Activated CD4-positive, alpha-beta memory T cell treated with anti-CD3 and anti-CD28 coated beads, Interleukin-2, amount 10 ng/mL, durations not matched to agents 7 days and 5 days (primary cell): ENCODE data around the gene SETD7. TPM values are rescaled to one million over a fixed set of nuclear protein-coding genes. Genes with fewer than 3 reads are reported as not detected.

Source experiments
- CTCF ChIA-PET: fragments of 350-600 bp; sonication (Branson Sonifier 250); formaldehyde crosslinking; loops from one replicate; lab custom pipeline; 2021; ENCODE audit warnings: antibody characterized with exemption, inconsistent platforms; lab: Charles Lee
- POLR2A ChIA-PET: fragments of 350-600 bp; sonication (Branson Sonifier 250); formaldehyde crosslinking; loops from one replicate; lab custom pipeline; 2021; ENCODE audit warnings: antibody characterized with exemption; lab: Charles Lee
- DNase-seq: peaks from one replicate; pipeline ENCODE4 v3.0.0-alpha.2; 2020
- H3K27ac Mint-ChIP-seq: one replicate; pipeline ENCODE4 v1.8.0; 2021; ENCODE audit warnings: mild to moderate bottlenecking, mixed read lengths
- H3K27me3 Mint-ChIP-seq: one replicate; pipeline ENCODE4 v1.8.0; 2021; ENCODE audit warnings: mixed read lengths
- H3K36me3 Mint-ChIP-seq: one replicate; pipeline ENCODE4 v1.8.0; 2021; ENCODE audit warnings: low read depth, mixed read lengths
- H3K4me1 Mint-ChIP-seq: one replicate; pipeline ENCODE4 v1.8.0; 2021; ENCODE audit warnings: mixed read lengths
- H3K4me3 Mint-ChIP-seq: one replicate; pipeline ENCODE4 v1.8.0; 2021; ENCODE audit warnings: mild to moderate bottlenecking, mixed read lengths
- H3K9me3 Mint-ChIP-seq: one replicate; pipeline ENCODE4 v1.8.0; 2021; ENCODE audit warnings: mixed read lengths
- total RNA-seq, 2 experiments: library from RNA; stranded (reverse); gene quantifications; one replicate each; pipeline ENCODE4 v1.2.3, GENCODE V29; 2021

Gene SETD7
- total RNA-seq, 2 experiments from 2014 or later: 16.0 to 17.7 TPM

DNA sequence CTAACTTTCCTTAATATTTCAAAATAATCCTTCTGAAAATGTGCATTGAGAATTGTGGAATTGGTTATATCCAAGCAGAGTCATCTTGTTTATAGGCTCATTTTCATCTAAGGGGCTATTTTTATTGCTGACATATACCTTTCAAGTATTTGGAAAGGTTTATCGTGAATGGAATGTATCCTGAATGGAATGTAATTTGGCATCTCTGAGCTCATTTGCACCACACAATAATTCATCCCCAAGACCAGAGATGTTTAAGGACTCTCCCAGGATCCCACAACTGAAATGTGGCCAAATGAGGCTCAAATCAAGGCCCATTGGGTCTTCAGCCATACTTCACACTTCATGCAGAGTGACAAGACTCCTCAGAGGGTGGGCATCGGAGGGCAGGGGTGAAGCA, 7.5 kb upstream of the SETD7 start:
- no peaks in the 10 kb centered on the region for H3K9me3 Mint-ChIP-seq
- no peaks in the 10 kb centered on the region for H3K27me3 Mint-ChIP-seq
- DNase-seq: no peak
- H3K4me1 Mint-ChIP-seq: peaks cover 34% of the 10 kb centered on the region
- no peaks in the 10 kb centered on the region for H3K36me3 Mint-ChIP-seq
- H3K27ac Mint-ChIP-seq: no peak overlapping the region
- no peak overlapping the region for H3K4me3 Mint-ChIP-seq
- CTCF ChIA-PET: no interaction called here
- POLR2A ChIA-PET: no interaction called here

DNA sequence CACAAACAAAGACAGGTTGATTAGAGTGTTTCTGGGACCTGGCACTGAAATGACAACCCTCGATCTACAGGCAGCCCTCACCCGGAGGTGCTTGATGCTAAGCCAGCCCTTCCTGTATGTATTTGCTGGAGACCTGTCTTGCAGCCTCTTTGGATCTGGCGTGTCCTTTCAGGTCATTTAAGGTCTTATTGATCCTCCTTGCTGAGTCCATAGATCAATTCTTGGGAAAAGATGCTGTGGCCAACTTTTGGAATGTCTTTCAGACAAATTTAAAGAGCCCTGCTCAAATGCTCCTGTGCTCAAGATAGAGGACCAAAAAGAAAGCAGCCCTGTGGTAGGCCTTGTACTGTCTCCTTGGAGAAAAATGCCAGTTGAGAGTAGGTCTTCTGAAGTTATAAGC, 6.8 kb upstream of the SETD7 start:
- Mint-ChIP-seq H3K4me1 (peaks cover 41% of the 10 kb centered on the region), H3K27ac (no peak overlapping the region), H3K9me3 (no peaks in the 10 kb centered on the region), H3K27me3 (no peaks in the 10 kb centered on the region), H3K4me3 (no peak overlapping the region), H3K36me3 (no peaks in the 10 kb centered on the region)
- DNase-seq: no peak
- ChIA-PET POLR2A (no interaction called here), CTCF (no interaction called here)

DNA sequence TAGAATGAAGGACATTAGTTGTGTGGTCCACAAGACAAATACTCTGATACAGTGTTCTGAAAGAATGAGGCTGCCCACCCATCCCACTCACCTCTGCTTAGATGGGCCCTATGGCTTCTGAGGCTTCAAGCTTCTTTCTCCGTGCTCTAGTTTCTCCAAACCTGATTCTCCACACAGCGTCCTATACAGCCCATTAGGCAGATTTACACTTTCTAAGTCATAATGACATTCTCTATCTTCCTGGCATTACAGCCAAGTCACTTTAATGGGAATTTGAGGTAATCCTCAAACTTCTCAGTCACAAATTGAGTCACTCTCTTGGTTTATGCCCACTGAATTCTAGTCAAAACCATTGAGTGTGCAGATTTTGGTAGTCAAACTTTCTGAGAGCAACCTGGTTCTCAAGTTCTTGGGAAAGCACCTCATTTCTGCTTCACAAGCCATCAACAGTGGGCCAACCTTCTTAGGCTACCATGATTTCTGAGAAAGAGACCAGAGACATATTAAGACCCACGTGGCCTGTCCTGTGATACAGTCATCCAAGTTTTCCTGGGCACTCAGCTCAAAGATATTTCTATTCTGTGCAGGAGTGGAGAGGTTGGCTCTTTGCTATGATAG, 6.2 kb upstream of the SETD7 start:
- Mint-ChIP-seq H3K9me3 (no peaks in the 10 kb centered on the region), H3K4me3 (no peak overlapping the region), H3K4me1 (peaks cover 48% of the 10 kb centered on the region), H3K27me3 (no peaks in the 10 kb centered on the region), H3K27ac (no peak overlapping the region), H3K36me3 (no peaks in the 10 kb centered on the region)
- POLR2A ChIA-PET: no interaction called here
- DNase-seq: no peak
- CTCF ChIA-PET: interaction anchor here (0.9 kb wide), 1 partner anchor 94 kb away, joined by 3 read pairs; no protein-coding TSS in a partner anchor

DNA sequence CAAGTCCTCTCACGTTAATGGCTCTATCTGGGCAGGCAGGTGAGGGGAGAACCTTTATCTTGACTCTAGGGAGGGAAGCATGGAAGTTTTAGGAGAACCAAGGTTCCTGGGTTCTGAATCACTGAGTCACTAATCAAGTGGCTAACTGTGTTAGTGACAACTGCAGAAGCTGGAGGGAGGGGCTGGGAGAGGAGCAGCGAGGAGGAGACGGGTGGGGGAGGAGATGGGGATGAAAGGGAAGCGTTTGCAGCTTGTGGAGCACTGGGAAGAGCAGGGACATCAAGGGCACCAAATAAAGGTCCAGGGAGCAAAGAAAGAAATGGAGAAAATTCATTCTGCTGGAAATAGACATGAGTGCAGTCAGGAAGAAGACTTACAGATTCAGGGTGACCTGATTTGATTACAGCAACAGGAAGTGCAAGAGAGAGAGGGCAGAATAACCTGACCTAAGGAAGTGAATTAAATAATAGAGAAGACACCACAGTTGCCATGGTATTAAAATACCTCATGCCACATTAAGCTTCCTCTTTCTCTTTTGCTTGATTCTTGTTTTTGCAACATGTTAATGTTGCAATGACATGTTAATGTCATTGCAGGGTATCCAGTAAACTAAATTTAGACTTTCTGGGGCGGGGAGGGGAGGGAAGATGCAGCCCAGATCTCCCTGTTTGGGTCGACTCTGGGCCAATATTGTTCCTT, 4.5 kb upstream of the SETD7 start:
- H3K27me3 Mint-ChIP-seq: no peaks in the 10 kb centered on the region
- ChIA-PET CTCF (interaction anchor here (0.6 to 1.5 kb wide), 2 partner anchors 97 to 107 kb away, joined by 3 read pairs; partner anchors contain the start of gene RAB33B), POLR2A (interaction anchor here (1.0 to 1.4 kb wide), 2 partner anchors 16 to 259 kb away, joined by 3 read pairs; partner anchors contain the start of gene NAA15)
- H3K9me3 Mint-ChIP-seq: no peaks in the 10 kb centered on the region
- H3K4me1 Mint-ChIP-seq: peaks cover 50% of the 10 kb centered on the region
- no peak overlapping the region for H3K4me3 Mint-ChIP-seq
- peak overlapping the region; percentile 71 for H3K27ac Mint-ChIP-seq
- H3K36me3 Mint-ChIP-seq: peaks cover 3% of the 10 kb centered on the region
- DNase-seq: no peak

DNA sequence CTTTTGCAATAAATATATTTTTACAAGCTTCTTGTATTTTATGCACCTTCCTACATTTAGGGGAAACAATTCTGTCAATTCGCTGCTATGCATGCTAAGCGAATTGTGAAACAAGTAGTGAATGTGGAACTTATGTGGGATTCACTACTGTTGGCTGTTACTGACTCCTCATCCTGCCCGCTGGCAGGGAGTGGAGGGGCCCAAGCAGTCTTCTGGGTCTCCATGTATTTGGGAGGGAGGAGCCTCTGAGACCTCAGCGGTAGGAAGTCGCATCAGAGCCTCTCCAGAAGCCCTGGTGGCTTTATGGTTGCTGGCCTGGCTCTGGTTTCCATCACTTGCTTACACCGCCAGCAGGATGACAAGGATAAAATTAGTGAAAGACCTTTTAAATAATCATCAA, 3.7 kb upstream of the SETD7 start:
- peaks cover 9% of the 10 kb centered on the region for H3K36me3 Mint-ChIP-seq
- H3K9me3 Mint-ChIP-seq: no peaks in the 10 kb centered on the region
- CTCF ChIA-PET: interaction anchor here (1.2 kb wide), 1 partner anchor 384 kb away, joined by 3 read pairs; no protein-coding TSS in a partner anchor
- H3K27me3 Mint-ChIP-seq: no peaks in the 10 kb centered on the region
- peaks cover 56% of the 10 kb centered on the region for H3K4me1 Mint-ChIP-seq
- no peak for DNase-seq
- no peak overlapping the region for H3K4me3 Mint-ChIP-seq
- no peak overlapping the region for H3K27ac Mint-ChIP-seq
- POLR2A ChIA-PET: interaction anchor here (1.0 to 1.4 kb wide), 2 partner anchors 259 to 591 kb away, joined by 3 read pairs; partner anchors contain the start of gene NAA15

DNA sequence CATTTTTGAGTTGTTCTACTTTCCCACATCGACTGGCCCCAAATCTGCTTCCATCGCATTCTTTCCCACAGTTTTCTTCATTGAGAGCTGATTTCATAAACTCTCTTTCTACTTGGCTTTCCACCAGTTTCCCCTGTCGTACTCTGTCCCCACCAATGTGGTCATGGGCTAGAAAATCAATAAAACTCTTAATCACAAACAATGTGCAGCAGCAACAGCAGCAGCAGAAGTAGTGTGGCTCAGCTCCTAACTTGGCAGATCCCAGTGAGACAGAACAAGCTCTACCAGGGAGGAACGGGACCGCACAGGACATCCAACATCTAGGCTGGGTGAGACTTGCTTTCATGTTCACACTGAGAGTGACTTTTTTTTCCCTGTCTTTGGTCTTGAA, 3.1 kb upstream of the SETD7 start:
- Mint-ChIP-seq H3K4me3 (no peak overlapping the region), H3K27ac (peak overlapping the region; percentile 17)

DNA sequence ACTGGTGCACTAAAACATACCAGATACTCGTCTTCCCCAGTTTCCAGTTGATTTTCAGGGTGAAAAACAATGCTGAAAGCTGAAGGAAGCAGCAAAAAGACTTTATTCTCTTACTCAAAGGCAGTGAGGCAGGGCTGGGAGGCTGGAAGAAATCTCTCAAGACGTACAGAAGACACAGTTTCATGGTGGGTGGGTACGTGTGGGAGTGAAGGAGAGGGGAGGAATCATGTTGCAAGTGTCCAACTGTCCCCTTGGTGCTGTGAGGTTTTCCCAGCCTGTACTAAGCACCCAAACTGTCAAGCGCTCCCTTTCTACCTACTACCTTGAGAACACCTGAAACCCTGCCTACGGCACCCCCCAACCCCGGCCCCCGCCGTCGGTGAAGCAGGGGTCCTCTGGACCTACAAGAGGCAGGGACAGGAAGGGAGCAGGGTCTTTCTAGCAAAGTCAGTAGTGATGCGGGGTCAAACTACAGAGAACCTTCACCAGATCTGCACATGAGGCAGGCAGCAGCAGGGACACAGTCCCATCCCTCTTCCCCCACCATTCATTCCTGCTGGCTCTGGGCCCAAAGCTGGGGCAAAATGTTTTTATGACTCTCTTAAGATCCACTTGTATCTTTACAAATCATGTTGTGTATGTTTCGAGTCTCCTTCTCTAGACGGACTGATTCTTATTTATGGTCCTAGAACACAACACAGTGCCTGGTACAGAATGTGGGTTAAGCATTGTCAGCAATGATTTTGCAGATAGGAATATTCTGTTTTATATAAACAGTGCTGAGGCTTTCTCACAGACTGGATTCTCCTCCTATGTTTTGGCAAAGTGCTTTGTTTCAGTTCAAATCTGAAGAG, 2.4 kb upstream of the SETD7 start:
- DNase-seq: no peak
- no peaks in the 10 kb centered on the region for H3K9me3 Mint-ChIP-seq
- H3K27me3 Mint-ChIP-seq: no peaks in the 10 kb centered on the region
- peak overlapping the region; percentile 92 for H3K27ac Mint-ChIP-seq
- no peak overlapping the region for H3K4me3 Mint-ChIP-seq
- CTCF ChIA-PET: interaction anchor here (1.2 to 5.0 kb wide), 4 partner anchors 24 to 382 kb away, joined by 3 to 22 read pairs (median 4); no protein-coding TSS in a partner anchor
- POLR2A ChIA-PET: interaction anchor here (0.6 to 3.1 kb wide), 2 partner anchors 257 to 968 kb away, joined by 3 to 19 read pairs; partner anchors contain the start of genes NAA15 and NDUFC1
- H3K4me1 Mint-ChIP-seq: peaks cover 68% of the 10 kb centered on the region
- peaks cover 9% of the 10 kb centered on the region for H3K36me3 Mint-ChIP-seq

More for the DNA sequence above, 3.1 kb upstream of the SETD7 start:
- Mint-ChIP-seq H3K36me3 (peaks cover 9% of the 10 kb centered on the region), H3K27me3 (no peaks in the 10 kb centered on the region), H3K4me1 (peaks cover 62% of the 10 kb centered on the region), H3K9me3 (no peaks in the 10 kb centered on the region)
- DNase-seq: no peak
- CTCF ChIA-PET: interaction anchor here (1.2 kb wide), 1 partner anchor 383 kb away, joined by 3 read pairs; no protein-coding TSS in a partner anchor
- POLR2A ChIA-PET: interaction anchor here (1.0 to 1.4 kb wide), 2 partner anchors 258 to 591 kb away, joined by 3 read pairs; partner anchors contain the start of gene NAA15

DNA sequence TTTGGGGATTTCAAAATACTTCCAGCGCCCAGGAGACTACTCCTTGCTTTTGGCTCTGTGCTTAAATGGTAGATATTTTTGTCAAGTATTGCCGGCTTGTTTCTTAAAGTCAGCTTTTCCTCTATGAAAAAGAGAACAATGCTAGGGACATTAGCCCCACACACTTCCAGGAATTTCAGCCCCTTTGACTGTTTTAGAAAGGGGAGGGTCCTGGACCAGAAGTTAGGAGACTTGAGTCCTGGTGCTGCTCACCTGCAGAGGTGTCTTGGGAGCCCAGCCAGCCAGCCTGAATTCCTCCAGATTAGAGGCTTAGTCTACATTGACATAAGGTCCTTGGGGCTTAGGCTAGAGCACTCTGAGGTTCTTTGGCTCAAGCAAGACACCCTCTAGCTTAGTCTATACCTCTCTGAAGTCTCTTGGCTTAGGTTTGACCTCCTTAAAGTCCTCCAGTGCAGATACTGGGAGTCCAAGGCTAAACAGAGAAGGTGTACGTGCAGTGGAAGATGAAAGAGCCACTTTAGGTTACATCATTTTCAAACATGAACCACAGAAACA, 1.6 kb upstream of the SETD7 start:
- Mint-ChIP-seq H3K4me1 (peaks cover 72% of the 10 kb centered on the region), H3K9me3 (no peaks in the 10 kb centered on the region), H3K27me3 (no peaks in the 10 kb centered on the region), H3K27ac (peak overlapping the region; percentile 92), H3K4me3 (peak overlapping the region; percentile 96), H3K36me3 (peaks cover 9% of the 10 kb centered on the region)
- ChIA-PET POLR2A (interaction anchor here (0.6 to 3.4 kb wide), 9 partner anchors 9 to 968 kb away, joined by 3 to 31 read pairs (median 10); partner anchors contain the start of genes NAA15, NDUFC1, NOCT and RAB33B), CTCF (interaction anchor here (1.2 to 5.0 kb wide), 4 partner anchors 9 to 46 kb away, joined by 4 to 22 read pairs (median 4); no protein-coding TSS in a partner anchor)
- DNase-seq: no peak

DNA sequence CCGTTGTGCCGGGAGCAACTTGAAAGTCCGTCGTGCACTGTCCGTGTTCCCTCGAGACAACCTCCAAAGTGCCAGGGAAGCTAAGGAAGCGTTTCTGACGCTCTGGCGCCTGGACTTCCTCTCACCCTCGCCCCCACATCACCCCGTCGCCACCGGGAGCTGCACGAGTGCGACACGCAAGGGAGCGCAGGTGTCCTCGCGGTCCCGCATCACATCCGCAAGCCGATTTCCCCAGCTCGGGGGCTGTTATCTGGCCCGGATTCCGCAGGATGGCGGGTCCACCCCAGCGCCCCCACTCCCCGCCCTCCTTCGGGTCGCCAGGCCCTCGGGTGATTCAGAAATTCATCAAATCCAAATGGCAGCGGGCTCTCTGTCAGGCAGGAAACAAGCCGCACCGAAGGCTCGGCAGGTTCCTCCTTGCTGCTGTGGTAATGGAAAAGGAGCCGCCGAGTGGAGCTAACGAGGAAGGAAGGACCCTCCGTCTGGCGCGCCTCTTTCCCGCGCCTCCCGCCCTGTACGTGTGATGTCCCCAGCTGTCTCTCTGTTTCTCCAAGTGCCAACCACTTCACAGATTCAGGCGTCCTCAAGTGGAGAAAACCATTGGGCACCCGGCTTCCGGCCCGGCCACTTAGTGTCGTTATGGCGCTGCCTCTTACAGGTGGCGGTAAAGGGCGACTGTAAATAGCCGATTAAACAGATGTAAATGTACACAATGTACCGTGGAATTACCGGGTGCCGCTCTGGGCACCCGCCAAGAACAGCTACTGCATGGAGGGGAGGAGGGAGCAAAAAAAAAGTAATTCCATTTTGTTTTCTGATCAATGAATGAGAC, 921 bp upstream of the SETD7 start:
- Mint-ChIP-seq H3K4me3 (peak overlapping the region; percentile 96), H3K9me3 (no peaks in the 10 kb centered on the region), H3K36me3 (peaks cover 9% of the 10 kb centered on the region), H3K4me1 (peaks cover 73% of the 10 kb centered on the region), H3K27me3 (no peaks in the 10 kb centered on the region), H3K27ac (peak overlapping the region; percentile 92)
- ChIA-PET CTCF (interaction anchor here (0.8 to 5.0 kb wide), 11 partner anchors 10 to 261 kb away, joined by 3 to 22 read pairs (median 4); no protein-coding TSS in a partner anchor), POLR2A (interaction anchor here (0.6 to 3.4 kb wide), 19 partner anchors 9 to 547 kb away, joined by 3 to 31 read pairs (median 5); partner anchors contain the start of genes MGST2, NAA15, NDUFC1 and NOCT)
- peak; percentile 64 for DNase-seq

DNA sequence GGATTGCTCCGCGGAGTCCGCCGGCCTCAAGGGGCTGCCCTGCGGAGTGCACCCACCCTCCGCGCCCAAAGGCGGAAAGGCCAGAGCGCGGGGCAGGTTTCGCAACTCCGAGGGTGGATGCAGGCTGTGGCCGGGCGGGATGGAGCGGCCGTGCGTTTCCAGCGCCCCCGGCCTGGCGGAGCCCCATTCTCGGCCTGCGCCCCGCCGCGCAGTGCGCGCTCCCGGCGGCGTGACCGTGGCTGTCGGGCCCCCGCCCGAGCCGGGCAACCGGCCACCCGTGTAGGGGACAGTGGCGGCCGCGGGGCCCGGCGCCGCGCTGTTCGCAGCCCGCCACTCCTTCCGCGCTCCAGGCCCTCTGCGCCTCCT, 331 bp downstream of the SETD7 start:
- DNase-seq: no peak
- Mint-ChIP-seq H3K9me3 (no peaks in the 10 kb centered on the region), H3K27ac (peak overlapping the region; percentile 92), H3K36me3 (peaks cover 9% of the 10 kb centered on the region), H3K4me1 (peaks cover 66% of the 10 kb centered on the region), H3K27me3 (no peaks in the 10 kb centered on the region), H3K4me3 (peak overlapping the region; percentile 98)
- ChIA-PET POLR2A (interaction anchor here (0.9 to 3.4 kb wide), 16 partner anchors 7 to 540 kb away, joined by 3 to 31 read pairs (median 6); partner anchors contain the start of genes MGST2, NAA15, NDUFC1 and RAB33B), CTCF (interaction anchor here (0.8 to 5.0 kb wide), 6 partner anchors 23 to 260 kb away, joined by 3 to 22 read pairs (median 4); no protein-coding TSS in a partner anchor)
